DOHH2 (cell line): ENCODE results near the gene ZNF786.

Source experiments
- H3F3A ChIP-seq: fragments of 200-600 bp; sonication (generic), shearing (Covaris generic); 2 replicates; pipeline ENCODE4 v1.6.0; 2016; ENCODE audit warnings: antibody characterized with exemption, mild to moderate bottlenecking; ENCODE audit not compliant: control insufficient read depth, insufficient read depth
- H3K27ac ChIP-seq: fragments of 200-600 bp; sonication (generic); 2 replicates; pipeline ENCODE4 v1.5.1; 2014; ENCODE audit warnings: low read depth, mild to moderate bottlenecking, low read length, moderate library complexity
- H3K27me3 ChIP-seq: fragments of 200-600 bp; sonication (generic); 2 replicates; pipeline ENCODE4 v1.6.1; 2014; ENCODE audit warnings: mild to moderate bottlenecking, low read length, mixed read lengths; ENCODE audit not compliant: control insufficient read depth
- H3K36me3 ChIP-seq: fragments of 200-600 bp; sonication (generic); 2 replicates; pipeline ENCODE4 v1.6.1; 2014; ENCODE audit warnings: mild to moderate bottlenecking, low read length, moderate library complexity, mixed read lengths; ENCODE audit not compliant: control insufficient read depth
- H3K4me1 ChIP-seq: fragments of 200-600 bp; sonication (generic); 2 replicates; pipeline ENCODE4 v1.6.1; 2014; ENCODE audit warnings: mild to moderate bottlenecking, low read length, mixed read lengths; ENCODE audit not compliant: control insufficient read depth
- H3K4me2 ChIP-seq: fragments of 200-600 bp; sonication (generic); 2 replicates; pipeline ENCODE4 v1.6.0; 2014; ENCODE audit warnings: mild to moderate bottlenecking, low read length, moderate library complexity
- H3K4me3 ChIP-seq: fragments of 200-600 bp; sonication (generic); 2 replicates; pipeline ENCODE4 v1.5.1; 2014; ENCODE audit warnings: mild to moderate bottlenecking, low read length, mixed read lengths
- H3K79me2 ChIP-seq: fragments of 200-600 bp; sonication (generic); 2 replicates; pipeline ENCODE4 v1.6.1; 2014; ENCODE audit warnings: mild to moderate bottlenecking, low read length, mixed read lengths; ENCODE audit not compliant: control insufficient read depth
- H3K9me2 ChIP-seq: fragments of 200-600 bp; sonication (generic); replicated peaks from 2 replicates; pipeline ENCODE4 v1.6.1; 2014; ENCODE audit warnings: mild to moderate bottlenecking, low read length, mixed read lengths; ENCODE audit not compliant: control insufficient read depth
- H3K9me3 ChIP-seq: fragments of 200-600 bp; sonication (generic); 2 replicates; pipeline ENCODE4 v1.6.1; 2014; ENCODE audit warnings: antibody characterized with exemption, low read length, mixed read lengths; ENCODE audit not compliant: control insufficient read depth, insufficient read depth
- H4K20me1 ChIP-seq: fragments of 200-600 bp; sonication (generic); 2 replicates; pipeline ENCODE4 v1.6.0; 2014; ENCODE audit warnings: low read depth, mild to moderate bottlenecking, antibody characterized with exemption, low read length, moderate library complexity; ENCODE audit not compliant: control insufficient read depth, insufficient read depth
- CTCF ChIP-seq: fragments of 200-600 bp; sonication (generic); IDR thresholded peaks from one replicate; pipeline ENCODE4 v1.5.1; 2014; ENCODE audit warnings: antibody characterized with exemption, mild to moderate bottlenecking, low read depth, low read length; ENCODE audit not compliant: poor library complexity, severe bottlenecking
- EZH2phosphoT487 ChIP-seq: fragments of 200-600 bp; sonication (generic); IDR thresholded peaks from 2 replicates; pipeline ENCODE4 v1.6.1; 2017; ENCODE audit warnings: borderline replicate concordance, mild to moderate bottlenecking, antibody characterized with exemption, low read length, moderate library complexity, mixed read lengths

Gene ZNF786

GRCh38 chr7:149060156-149060555 lies 30.4 kb downstream of the ZNF786 start:
- Histone ChIP-seq H3K27me3 (no peaks in the 10 kb centered on the region), H3K4me1 (peaks cover 23% of the 10 kb centered on the region), H3K27ac (no peak overlapping the region), H3K4me2 (no peak overlapping the region), H3K79me2 (no peaks in the 10 kb centered on the region), H3K9me2 (no peaks in the 10 kb centered on the region), H3K9me3 (no peaks in the 10 kb centered on the region), H3K36me3 (no peaks in the 10 kb centered on the region), H3K4me3 (no peak overlapping the region), H3F3A (peaks cover 9% of the 10 kb centered on the region), H4K20me1 (no peaks in the 10 kb centered on the region)
- TF ChIP-seq CTCF (no peak), EZH2phosphoT487 (no peak)

- H3K4me2 ChIP-seq, result no peak overlapping the region
- H3K36me3 ChIP-seq, result no peaks in the 10 kb centered on the region
- no peaks in the 10 kb centered on the region for H3F3A ChIP-seq
- H3K9me2 ChIP-seq, result no peaks in the 10 kb centered on the region
- no peaks in the 10 kb centered on the region for H3K4me1 ChIP-seq
- no peak overlapping the region for H3K27ac ChIP-seq
- no peaks in the 10 kb centered on the region for H3K79me2 ChIP-seq
- no peak overlapping the region for H3K4me3 ChIP-seq
- peaks cover 2% of the 10 kb centered on the region; the same call in 1 of the 2 replicates for H3K27me3 ChIP-seq
- TF ChIP-seq EZH2phosphoT487 (no peak), CTCF (no peak)
- no peaks in the 10 kb centered on the region for H4K20me1 ChIP-seq
- H3K9me3 ChIP-seq, result no peaks in the 10 kb centered on the region
Observed at GRCh38 chr7:149053885-149054284, 36.6 kb downstream of the ZNF786 start.

DNA sequence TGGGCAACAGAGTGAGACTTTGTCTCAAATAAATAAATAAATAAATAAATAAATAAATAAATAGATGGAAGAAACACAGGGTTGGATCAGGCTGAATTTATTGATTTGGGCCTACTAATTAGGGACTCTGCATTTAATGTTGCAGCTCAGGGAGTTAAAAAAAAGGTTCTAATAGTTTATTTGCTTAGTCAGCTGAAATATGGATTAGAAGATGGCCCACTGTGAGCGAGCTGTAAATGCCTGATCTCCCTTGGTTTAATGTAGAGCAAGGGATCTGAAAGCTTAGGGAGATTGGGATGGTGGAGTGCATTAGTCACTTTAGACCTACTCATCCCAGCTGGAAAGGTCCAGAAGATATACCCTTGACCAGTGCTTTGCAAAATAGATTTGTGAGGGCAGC lies 37.1 kb downstream of the ZNF786 start:
- H3K36me3 ChIP-seq, result no peaks in the 10 kb centered on the region
- no peaks in the 10 kb centered on the region for H4K20me1 ChIP-seq
- TF ChIP-seq CTCF, result no peak
- TF ChIP-seq EZH2phosphoT487, result no peak
- H3K4me3 ChIP-seq, result no peak overlapping the region
- H3K4me2 ChIP-seq, result no peak overlapping the region
- H3K4me1 ChIP-seq, result no peaks in the 10 kb centered on the region
- no peaks in the 10 kb centered on the region for H3K9me3 ChIP-seq
- H3K27ac ChIP-seq, result no peak overlapping the region
- no peaks in the 10 kb centered on the region for H3F3A ChIP-seq
- no peaks in the 10 kb centered on the region for H3K79me2 ChIP-seq
- peaks cover 5% of the 10 kb centered on the region; the same call in 1 of the 2 replicates for H3K27me3 ChIP-seq
- H3K9me2 ChIP-seq, result no peaks in the 10 kb centered on the region
